ENCODE results near the gene LRCOL1.

LRCOL1 gene

GRCh38 chr12:132634411-132634990 is 24.1 kb upstream of the LRCOL1 start:
- H3K4me3 ChIP-seq (ENCODE audit: low read length): no peak overlapping the region
- TF ChIP-seq CTCF (IDR thresholded peaks at IDR 0.05; ENCODE audit: insufficient read depth, low read depth, low read length, missing control alignments): no peak
- no peak for DNase-seq (ENCODE audit: low read depth)

GRCh38 chr12:132633901-132634300 is 23.5 kb upstream of the LRCOL1 start:
- H3K4me3 ChIP-seq (ENCODE audit: low read length): no peak overlapping the region
- no peak for DNase-seq (ENCODE audit: low read depth)
- no peak for TF ChIP-seq CTCF (IDR thresholded peaks at IDR 0.05; ENCODE audit: insufficient read depth, low read depth, low read length, missing control alignments)

- no peak for DNase-seq (ENCODE audit: low read depth)
- TF ChIP-seq CTCF (IDR thresholded peaks at IDR 0.05; ENCODE audit: insufficient read depth, low read depth, low read length, missing control alignments): no peak
- H3K4me3 ChIP-seq (ENCODE audit: low read length): no peak overlapping the region
Measured at GRCh38 chr12:132633398-132633797, 23.0 kb upstream of the LRCOL1 start.

- no peak overlapping the region for H3K4me3 ChIP-seq (ENCODE audit: low read length)
- DNase-seq (ENCODE audit: low read depth): no peak
- no peak for TF ChIP-seq CTCF (IDR thresholded peaks at IDR 0.05; ENCODE audit: insufficient read depth, low read depth, low read length, missing control alignments)
Measured at GRCh38 chr12:132632521-132633228, 22.3 kb upstream of the LRCOL1 start.

DNA sequence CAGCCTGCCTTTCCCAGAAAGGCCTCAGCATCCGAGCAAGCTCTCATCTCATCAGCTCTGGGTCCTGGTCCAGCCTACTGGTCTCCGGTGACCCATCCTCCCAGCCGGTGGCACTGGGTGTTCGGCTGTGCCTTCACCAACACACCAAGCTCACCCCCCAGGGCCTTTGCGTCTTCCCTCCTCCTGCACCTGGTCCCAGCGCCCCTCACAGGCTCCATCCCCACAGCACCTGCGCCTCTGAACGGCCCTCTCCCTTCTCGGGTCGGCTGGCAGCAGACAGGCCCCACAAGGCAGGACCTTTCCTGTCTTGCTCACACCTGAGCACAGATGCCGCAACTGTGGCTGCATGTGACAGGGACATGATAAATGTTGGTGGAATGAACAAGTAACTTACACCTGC is 21.3 kb upstream of the LRCOL1 start:
- no peak overlapping the region for H3K4me3 ChIP-seq (ENCODE audit: low read length)
- no peak for DNase-seq (ENCODE audit: low read depth)
- TF ChIP-seq CTCF (IDR thresholded peaks at IDR 0.05; ENCODE audit: insufficient read depth, low read depth, low read length, missing control alignments): no peak

DNA sequence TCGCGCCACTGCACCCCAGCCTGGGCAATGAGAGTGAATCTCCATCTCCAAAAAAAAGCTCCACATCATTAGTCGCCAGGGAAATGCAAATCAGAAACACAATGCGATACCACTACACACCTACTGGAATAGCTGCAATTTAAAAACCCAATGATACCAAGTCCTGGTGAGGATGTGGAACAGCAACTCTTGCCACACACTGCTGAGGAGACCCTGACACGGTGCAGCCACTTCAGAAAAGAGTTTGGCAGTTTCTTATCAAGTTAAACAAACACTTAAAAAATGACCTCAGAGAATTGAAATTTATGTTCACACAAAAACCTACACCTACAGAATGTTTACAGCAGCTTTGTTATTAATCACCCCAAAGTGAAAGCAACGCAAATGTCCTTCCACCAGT is 20.3 kb upstream of the LRCOL1 start:
- TF ChIP-seq CTCF (IDR thresholded peaks at IDR 0.05; ENCODE audit: insufficient read depth, low read depth, low read length, missing control alignments): no peak
- H3K4me3 ChIP-seq (ENCODE audit: low read length): no peak overlapping the region
- DNase-seq (ENCODE audit: low read depth): no peak

DNA sequence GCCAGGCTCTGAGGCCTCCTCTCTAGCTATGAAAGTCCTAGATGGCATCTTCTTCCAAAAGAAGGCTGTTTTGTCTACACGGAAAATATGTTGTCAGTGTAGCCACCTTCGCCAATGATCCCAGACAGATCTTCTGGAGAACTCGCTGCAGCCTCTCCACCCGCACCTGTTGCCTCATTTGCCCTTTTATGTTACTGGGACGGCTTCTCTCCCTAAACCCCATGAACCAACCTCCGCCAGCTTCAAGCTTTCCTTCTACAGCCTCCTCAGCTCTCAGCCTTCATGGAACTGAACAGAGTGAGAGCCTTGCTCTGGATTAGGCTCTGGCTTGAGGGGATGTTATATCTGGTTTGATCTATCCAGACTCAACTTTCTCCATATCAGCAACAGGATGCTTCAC is 18.9 kb upstream of the LRCOL1 start:
- TF ChIP-seq CTCF (IDR thresholded peaks at IDR 0.05; ENCODE audit: insufficient read depth, low read depth, low read length, missing control alignments): no peak
- no peak for DNase-seq (ENCODE audit: low read depth)
- H3K4me3 ChIP-seq (ENCODE audit: low read length): no peak overlapping the region
